Stimulated activated CD8-positive, alpha-beta memory T cell treated with anti-CD3 and anti-CD28 coated beads, Interleukin-2, amount 100 ng/mL, for 48 hours (primary cell): ENCODE measurements around the gene TRNP1.
"Not testable (repeated sequence)": the region's sequence is repeated elsewhere in the genome, so short reads cannot be mapped to it uniquely, and the experiment has no call there.

Source experiments
- DNase-seq, 2 donors: peaks; one replicate each; pipeline ENCODE4 v3.0.0-alpha.2; 2020; ENCODE audit warnings: low read depth in 2 of 2

The TRNP1 gene

DNA sequence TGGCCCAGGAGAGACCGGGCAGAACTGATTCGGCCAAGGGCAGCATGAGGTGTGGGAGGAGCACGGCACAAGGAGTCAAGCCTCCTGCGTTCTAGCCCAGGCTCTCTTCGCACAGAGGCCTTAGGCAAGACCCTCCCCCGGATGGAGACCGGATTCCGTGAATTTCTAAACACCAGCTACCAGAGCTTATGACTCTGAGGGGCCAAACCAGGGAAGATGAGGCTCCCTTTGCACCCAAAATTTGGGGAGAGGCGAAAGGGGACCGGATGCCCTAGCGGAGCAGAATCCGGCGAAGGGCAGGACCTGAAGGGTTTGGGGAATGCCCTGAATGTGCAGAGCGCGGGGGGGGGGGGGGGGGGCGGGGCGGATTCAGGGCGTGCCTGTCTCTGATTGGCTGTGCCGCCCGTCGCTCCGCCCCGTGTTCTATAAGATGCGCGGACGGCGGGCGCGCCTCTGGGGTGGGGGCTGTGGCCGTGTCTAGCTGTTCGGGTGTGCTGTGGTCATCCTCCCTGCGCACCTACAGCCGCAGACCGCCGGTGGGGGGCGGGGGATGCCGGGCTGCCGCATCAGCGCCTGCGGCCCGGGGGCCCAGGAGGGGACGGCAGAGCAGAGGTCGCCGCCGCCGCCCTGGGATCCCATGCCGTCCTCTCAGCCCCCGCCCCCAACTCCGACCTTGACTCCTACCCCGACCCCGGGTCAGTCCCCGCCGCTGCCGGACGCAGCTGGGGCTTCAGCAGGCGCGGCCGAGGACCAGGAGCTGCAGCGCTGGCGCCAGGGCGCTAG is at the start of gene TRNP1:
TRNP1 (plus strand) TSS at position 456 of the 783 bp plus-strand sequence; CDS start at position 551, 95 bp downstream.
- peak; percentile 52 to 54 for DNase-seq

GRCh38 chr1:26945138-26945537 is 48.4 kb upstream of the TRNP1 start:
- DNase-seq, result no peak

DNA sequence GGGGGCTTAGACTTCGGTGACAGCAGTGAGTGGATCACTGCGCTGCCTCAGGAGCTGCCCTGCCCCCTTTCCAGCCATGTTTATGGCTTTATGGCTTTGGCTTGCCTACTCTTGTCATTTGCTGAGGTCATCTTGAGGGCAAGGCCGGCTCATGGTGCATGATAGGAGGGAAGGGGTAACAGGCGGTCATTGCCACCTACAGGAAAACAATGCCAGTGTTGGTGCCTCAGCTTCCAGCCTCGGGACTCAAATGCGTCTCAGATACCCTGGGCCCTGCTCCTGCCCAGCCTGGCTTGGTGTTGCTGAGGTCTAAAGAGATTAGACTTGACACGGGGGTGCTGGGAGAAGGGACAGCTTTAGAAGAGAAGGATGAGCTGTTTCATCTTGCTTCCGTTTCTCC is 47.8 kb upstream of the TRNP1 start:
- DNase-seq, result no peak

GRCh38 chr1:26946270-26946669 is 47.2 kb upstream of the TRNP1 start:
- DNase-seq, result no peak

DNA sequence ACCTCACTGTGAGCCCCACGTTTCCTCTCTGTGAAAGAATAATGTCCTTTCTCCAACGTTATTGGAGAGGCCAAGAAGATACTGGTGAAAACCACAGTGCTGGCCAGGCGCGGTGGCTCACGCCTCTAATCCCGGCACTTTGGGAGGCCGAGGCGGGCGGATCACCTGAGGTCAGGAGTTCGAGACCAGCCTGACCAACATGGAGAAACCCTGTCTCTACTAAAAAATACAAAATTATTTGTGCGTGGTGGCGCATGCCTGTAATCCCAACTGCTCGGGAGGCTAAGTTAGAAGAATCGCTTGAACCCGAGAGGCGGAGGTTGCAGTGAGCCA is 44.8 kb upstream of the TRNP1 start:
- not testable (repeated sequence) for DNase-seq

GRCh38 chr1:26949266-26949925 is 44.1 kb upstream of the TRNP1 start:
- no peak for DNase-seq

- no peak for DNase-seq
These were observed 43.6 kb upstream of the TRNP1 start for GRCh38 chr1:26949926-26950319.

GRCh38 chr1:26950602-26951001 is 42.9 kb upstream of the TRNP1 start:
- no peak for DNase-seq

- DNase-seq, result no peak
These were observed 42.3 kb upstream of the TRNP1 start for GRCh38 chr1:26951216-26951615.

DNA sequence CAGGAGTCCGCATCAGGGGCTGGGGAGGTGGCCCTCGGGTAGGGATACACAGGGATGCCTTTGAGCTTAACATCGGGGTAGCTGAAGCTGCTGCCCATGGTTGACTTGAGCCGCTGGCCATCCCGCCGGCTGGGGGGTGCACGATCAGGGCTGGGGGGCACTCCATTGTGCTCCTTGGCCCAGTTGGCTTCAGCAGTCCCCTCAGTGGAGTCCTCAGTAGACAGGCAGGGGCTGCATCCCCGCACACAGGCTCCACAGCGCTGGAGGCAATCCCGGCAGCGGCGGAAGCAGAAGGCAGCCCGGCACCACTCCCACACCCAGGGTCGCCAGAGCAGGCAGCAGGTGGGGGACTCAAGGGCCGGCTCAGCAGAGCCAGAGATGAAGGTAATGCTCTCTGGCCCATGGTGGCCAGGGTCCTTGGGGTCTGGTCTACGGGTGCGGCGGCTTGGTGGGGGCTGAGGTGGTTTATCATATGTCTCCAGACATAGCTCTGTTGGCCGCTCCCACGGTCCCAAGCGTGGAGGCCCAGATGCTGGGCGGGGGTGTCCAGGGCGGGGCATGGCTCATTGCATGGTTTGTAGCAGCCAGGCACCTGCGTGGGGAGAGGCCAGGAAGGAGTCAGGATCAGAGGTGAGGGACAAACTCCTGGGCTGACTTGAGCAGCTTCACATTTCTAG is 41.5 kb upstream of the TRNP1 start:
- DNase-seq, result no peak

DNA sequence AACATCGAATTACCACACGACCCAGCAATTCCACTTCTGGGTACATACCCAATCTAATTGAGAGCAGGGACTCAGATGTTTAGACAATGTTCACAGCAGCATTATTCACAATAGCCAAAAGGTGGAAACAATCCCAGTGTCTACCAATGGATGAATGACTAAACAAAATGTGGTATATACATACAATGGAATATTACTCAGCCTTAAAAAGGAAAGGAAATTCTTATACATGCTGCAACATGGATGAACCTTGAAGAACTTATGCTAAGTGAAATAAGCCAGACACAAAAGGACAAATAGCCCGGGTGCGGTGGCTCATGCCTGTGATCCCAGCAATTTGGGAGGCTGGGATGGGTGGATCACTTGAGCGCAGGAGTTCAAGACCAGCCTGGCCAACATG is 40.1 kb upstream of the TRNP1 start:
- no peak for DNase-seq

DNA sequence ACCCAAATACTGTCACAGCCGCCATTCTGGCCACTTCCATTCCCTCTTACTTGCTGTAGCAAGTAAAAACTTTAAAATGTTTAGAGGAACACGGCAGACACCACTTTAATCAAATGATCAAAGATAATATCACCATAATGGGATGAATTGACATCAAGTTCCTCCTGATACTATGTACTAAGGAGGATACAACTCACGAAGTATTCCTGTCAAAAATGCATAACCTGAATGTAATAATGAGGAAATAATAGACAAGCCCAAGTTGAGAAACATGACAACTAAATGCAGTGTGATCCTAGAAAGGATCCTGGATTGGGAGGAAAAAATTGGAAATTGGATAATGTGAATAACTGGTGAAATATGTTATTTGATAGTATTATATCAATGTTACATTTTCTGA is 37.2 kb upstream of the TRNP1 start:
- DNase-seq, result no peak

- DNase-seq, result no peak
These were observed 36.2 kb upstream of the TRNP1 start for GRCh38 chr1:26957306-26957705.

DNA sequence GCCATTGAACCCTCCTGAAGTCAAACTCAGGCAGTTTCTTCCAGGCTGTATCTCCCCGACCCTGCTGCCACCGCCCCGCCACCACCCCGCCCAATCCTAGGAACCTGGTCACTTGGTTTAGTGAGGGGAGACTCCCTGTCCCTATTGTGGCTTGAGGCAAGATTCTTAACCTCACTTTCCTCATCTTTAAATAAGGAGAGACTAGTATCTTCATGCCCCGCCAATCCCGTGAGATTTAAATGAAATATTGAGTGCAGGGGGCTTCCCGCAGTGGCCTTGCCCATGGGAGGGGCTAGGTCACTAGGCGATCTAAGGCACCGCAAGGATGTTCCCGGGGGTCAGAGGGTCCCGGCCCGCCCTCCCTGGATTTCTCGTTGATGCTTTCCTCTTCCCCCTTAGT is 34.2 kb upstream of the TRNP1 start:
- DNase-seq, result no peak

GRCh38 chr1:26959722-26960624 is 33.5 kb upstream of the TRNP1 start, which contains the start of gene KDF1:
TSS of gene KDF1 (minus strand) at chr1:26960468. CDS start at chr1:26952380, 8,088 bp downstream.
- peak in 1 of 2 donors; percentile 4 for DNase-seq

DNA sequence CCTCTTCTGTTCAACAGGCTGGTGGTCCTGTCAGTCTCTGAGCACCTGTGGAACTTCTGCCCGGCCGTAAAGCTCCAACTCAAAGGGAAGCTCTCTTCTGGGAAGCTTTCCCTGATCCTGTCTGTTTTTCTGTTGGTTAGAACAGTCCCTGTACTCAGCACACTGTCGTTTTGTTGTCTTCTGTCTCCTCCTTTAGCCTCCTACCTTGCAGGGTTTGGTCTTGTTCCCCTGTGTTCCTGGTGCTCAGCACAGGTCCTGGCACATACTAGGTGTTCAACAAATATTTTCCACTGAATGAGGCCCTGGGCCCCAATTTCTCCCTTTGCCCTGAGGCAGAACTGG is 32.9 kb upstream of the TRNP1 start:
- DNase-seq, result no peak

DNA sequence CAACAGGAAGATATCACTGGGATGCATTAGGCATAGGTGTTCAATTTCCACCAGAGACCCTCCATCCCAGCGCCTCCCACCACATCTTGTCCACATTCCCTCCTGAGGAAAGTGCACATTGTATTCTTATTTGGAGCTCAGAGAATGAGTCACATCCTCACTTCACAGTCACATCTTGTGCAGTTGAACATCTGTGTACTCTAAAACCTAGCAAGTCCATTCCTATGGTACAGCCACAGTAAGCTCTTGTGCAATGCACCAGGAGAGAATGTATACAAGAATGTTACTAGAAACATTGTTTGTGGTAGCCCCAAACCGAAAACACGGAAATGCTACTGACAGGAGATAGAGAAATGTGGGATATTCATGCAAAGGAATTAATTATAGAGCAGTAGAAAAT is 31.7 kb upstream of the TRNP1 start:
- no peak for DNase-seq

DNA sequence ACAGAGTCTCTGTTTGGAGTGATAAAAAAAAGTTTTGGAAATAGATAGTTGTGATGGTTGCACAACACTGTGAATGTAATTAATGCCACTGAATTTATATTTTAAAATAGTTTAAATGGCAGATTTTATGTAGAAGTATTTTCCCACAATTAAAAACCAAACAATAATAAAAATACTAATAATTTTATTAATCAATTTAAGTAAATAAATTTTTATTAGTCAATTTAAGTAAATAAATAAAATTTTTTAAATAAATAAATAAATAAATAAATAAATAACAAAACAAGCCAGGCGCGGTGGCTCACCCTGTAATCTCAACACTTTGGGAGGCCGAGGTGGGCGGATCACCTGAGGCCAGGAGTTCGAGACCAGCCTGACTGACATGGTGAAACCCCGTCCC is 28.3 kb upstream of the TRNP1 start:
- DNase-seq, result no peak

DNA sequence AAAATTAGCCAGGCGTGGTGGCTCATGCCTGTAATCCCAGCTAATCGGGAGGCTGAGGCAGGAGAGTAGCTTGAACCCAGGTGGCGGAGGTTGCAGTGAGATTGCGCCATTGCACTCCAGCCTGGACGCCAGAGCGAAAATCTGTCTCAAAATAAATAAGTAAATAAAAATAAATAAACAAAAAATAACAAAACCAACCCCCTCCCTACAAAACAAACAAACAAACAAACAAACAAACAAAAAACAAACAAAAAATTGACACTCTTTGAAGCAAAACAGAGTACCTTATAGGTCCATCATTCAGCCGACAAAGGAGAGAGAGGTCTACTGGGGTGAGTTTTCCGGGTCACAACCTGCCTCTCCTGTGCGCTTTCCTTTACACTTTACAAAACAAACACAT is 27.9 kb upstream of the TRNP1 start:
- DNase-seq, result no peak

GRCh38 chr1:26970810-26971209 is 22.7 kb upstream of the TRNP1 start:
- no peak for DNase-seq

DNA sequence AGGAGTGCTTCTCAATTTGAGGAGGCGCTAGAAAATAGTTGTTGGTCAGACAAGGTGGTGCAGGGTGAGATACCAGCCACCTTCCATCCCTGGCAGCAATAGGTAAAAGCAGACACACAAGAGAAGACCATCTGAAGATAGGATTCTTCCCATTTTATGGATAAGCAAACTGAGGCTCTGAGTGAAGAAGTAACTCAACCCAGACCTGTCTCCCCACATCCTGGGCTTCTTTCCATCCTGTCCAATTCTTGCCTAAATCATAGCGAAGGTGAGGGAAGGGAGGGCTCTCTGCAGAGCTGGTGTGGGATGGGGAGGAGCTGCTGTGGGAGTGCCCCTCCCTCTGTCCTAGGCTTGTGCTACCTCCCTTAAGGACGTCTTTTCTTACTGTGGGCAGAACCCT is 21.9 kb upstream of the TRNP1 start:
- no peak for DNase-seq

DNA sequence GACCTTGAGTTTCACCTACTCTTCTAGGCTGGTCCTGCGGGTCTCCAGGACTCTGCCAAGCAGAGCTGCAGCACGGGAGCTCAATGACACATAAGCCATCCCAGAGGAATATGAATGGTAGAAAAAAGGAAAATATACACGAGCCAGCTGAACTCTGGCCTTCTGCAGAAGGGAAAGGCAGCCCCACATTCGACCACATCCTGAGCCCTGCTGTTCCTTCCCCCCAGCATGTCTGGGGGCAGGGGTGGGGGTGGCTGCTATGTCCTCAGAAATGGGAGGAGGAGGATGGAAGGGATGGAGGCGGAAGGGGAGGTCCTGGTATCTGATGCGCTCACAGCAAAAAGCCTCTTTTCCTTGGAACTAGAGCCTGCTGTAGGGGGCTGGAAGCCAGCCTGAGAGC is 21.1 kb upstream of the TRNP1 start:
- no peak for DNase-seq
